ENCODE data around the gene GPAT3.
"Not testable (repeated sequence)": the region's sequence is repeated elsewhere in the genome, so short reads cannot be mapped to it uniquely, and the experiment has no call there.

GPAT3 gene

GRCh38 chr4:83605744-83606172 lies 69.8 kb downstream of the GPAT3 start:
- DNase-seq = no peak

GRCh38 chr4:83606460-83606859 lies 70.6 kb downstream of the GPAT3 start:
- DNase-seq = no peak

GRCh38 chr4:83606898-83607297 lies 71.0 kb downstream of the GPAT3 start:
- no peak for DNase-seq

DNA sequence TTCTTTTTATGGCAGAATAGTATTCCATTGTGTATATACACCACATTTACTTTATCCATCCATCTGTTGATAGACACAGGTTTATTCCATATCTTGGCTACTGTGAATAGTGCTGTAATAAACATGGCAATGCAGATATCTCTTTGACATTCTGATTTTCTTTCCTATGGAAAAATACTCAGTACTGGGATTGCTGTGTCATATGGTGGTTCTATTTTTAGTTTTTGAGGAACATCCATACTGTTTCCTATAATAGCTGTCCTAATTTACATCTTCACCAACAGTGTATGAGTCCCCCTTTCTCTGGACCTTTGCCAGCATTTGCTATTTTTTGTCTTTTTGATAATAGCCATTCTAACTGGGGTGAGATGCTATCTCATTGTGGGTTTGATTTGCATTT lies 73.5 kb downstream of the GPAT3 start:
- no peak for DNase-seq

DNA sequence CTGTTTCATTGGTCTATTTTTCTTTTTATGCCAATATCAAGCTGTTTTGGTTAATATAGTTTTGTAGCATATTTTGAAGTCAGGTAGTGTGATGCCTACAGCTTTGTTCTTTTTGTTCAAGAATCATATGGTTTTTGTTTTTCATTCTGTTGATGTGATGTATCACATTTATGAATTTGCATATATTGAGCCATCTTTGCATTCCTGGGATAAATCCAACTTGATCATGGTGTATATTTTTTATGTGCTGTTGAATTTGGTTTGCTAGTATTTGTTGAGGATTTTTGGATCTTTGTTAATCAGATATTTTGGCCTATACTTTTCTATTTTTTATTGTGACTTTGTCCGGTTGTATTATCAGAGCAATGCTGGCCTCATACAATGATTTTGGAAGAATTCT lies 74.8 kb downstream of the GPAT3 start:
- DNase-seq = no peak

- no peak for DNase-seq
These were observed 77.1 kb downstream of the GPAT3 start for GRCh38 chr4:83613023-83613422.

DNA sequence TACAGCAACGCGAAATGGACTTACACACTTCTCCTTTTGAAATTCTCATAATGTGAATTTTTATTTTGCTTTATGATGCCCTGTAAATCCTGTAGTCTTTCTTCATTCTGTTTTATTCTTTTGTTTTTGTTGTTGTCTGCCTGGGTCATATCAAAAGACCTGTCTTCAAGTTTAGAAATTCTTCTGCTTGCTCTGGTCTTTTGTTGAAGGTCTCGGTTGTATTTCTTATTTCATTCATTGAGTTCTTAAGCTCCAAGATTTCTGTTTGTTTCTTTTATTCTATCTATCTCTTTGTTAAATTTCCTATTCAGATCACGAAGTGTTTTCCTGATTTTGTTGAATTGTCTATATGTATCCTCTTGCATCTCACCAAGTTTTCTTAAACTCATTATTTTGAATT lies 78.1 kb downstream of the GPAT3 start:
- DNase-seq = no peak

GRCh38 chr4:83616252-83616651 lies 80.3 kb downstream of the GPAT3 start:
- DNase-seq = no peak

GRCh38 chr4:83617371-83618035 lies 81.6 kb downstream of the GPAT3 start:
- DNase-seq = no peak

DNA sequence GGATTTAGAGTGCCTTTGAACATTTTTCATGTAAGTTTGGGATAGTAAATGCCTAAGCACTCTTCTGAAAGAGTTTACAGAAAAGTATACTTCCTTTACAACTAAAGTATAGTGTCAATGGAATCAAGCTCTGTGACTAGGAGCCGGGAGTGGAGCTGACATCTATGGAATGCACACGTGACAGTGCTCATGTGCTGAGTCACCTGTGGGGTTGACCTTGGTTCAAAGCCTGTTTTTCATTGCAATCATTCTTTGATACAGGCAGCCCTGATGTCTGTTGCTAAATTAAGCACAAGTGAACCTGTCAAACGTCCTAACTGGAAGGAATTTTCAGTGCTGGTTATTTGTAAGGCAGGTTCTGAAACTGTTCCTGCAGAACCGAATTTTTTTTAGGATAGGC lies 82.5 kb downstream of the GPAT3 start:
- no peak for DNase-seq

DNA sequence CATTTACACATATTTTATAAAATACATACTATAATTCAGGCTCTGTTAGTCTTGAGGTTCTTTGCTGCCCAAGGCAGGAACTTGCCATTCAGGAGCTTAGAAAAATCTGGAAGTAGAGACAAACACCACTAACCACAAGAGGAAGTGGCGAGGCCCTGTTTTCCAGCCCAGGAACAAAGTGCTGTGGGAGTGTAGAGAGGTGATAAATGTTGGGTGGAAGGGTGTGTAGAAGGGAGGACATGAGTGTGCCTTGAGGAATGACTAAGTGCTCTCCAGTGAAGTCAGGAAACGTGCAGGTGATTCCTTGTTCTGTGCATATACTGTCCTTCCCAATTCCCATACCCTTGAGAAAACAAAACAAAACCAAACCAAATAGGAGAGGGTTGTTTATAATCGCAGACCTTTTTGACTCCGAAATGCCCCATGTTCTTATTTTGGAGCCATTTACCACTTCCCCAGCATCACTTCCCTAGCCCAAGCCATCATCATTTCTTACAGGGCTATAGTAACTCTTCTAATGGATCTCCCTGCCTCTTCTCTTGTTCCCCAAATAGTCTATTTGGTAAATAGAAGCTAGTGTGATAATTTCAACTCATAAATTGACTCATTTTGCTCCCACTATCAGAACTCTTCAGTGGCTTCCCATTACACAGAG lies 83.2 kb downstream of the GPAT3 start:
- DNase-seq = no peak

- DNase-seq = not testable (repeated sequence)
These were observed 86.2 kb downstream of the GPAT3 start for GRCh38 chr4:83622127-83622526.

DNA sequence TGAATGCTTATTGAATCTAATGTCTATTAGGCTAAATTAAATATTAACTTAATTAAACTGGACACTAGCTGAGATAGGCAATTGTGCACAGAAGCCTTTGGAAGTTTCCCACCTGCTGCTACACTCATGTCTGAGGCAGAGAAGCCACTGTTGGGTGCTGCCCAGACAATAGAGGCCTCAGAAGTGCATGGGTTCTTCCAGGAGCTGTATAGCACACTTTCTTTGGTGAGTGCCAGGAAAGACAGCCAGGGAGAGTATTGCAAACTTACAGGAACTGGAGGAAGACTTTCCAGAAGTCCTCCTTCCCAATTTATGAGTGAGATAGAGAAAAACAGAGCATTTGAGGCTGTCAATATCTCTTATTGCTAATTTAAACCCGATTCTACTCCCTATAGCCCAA lies 89.9 kb downstream of the GPAT3 start:
- DNase-seq = no peak

- no peak for DNase-seq
These were observed 90.4 kb downstream of the GPAT3 start for GRCh38 chr4:83626245-83626836.

DNA sequence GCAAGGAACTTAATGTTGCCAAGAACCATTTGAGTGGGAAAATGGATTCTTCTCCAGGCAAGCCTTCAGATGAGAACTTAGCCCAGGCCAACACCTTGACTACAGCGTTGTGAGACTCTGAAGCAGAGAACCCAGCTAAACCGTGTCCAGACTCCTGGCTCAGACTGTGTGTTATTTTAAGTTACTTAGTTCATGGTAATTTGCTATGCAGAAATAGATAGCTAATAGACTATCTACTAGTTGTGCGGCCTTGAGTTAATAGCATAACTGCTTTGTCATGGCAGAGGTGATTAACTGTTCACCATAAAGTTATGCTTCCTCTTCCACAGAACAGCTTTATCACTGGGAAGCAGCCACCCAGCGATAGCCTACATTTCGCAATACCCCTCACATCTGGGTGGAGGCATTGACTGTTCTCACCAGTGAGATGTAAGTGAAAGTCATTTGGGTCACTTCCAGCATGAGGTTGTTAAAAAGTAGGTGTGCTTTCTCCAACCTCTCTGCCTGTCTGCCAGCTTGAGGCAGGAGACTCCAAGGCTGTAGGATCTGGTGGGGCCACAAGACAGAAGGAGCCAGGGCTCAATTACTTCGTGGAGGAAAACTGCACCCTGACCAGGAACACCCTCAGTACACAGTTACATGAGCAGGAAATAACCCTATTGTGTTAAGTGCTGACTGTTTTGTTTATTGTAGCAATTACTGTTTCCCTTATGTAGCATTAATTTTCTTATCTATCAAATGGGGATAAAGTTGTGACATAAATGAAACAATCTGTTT lies 94.2 kb downstream of the GPAT3 start:
- DNase-seq = no peak

GRCh38 chr4:83631066-83631465 lies 95.2 kb downstream of the GPAT3 start:
- DNase-seq = no peak

GRCh38 chr4:83636930-83637329 lies 101.0 kb downstream of the GPAT3 start:
- DNase-seq = no peak

- DNase-seq = peak; percentile 66
These were observed 104.1 kb downstream of the GPAT3 start for GRCh38 chr4:83639849-83640493.

DNA sequence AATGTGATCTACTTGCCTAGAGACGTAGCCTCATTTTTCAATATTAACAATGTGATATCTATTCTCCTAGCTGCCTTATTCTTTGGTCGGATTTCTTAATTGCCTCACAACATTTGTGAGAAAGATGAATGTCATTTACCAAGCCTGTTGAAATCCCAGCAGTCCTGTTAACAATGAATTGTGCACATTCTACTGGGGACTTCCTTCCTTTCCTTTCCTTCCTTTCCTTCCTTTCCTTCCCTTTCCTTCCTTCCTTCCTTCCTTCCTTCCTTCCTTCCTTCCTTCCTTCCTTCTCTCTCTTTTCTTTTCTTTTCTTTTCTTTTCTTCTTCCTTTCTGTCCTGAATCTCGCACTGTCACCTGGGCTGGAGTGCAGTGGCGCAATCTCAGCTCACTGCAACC lies 107.1 kb downstream of the GPAT3 start:
- no peak for DNase-seq

DNA sequence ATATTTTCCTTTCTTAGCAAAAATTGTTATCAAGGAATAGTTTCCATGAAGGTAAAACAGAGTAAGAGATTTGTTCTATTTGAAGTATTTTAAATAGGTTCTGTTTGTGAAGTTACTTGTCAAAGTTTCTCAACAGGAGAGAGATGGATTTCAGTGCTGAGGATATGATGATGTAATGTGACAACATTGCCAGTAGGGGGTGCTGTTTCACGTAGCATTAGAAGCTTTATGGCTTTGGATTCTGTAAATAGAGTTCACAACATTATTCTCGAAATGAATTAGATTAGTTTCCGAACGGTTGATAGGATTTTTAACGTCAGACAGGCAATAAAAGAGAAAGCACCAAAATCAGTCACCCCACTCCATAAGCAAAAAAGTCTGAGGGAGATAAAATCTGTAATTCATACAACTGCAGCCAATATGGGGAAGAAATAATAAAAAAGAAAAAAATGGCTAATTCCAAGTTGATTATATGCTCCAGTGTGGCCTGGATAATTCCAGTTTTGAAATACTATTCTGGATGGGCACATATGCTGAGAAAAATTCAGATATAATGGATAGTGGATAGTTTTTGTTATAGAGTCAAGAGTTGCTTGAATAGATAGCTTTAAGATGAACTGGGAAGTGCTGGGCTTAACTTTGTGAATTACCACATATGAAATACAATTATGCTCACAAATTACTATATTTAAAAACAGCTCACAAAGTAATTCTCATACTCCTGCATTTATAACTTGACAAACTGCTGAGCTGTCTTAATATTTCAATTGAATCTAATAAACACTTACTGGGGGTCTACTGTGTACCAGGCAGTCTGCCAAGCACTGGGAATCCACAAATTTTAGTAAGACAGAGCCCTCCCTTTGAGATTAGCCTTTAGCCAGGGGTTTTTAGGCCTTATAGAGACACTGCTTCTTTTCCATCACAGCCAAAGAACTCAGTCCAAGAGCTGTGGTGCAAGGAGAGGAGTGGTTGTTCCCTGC lies 109.1 kb downstream of the GPAT3 start:
- DNase-seq = peak; percentile 71

GRCh38 chr4:83646538-83647239 lies 110.8 kb downstream of the GPAT3 start:
- DNase-seq = no peak
